GM23338 (cell line): ENCODE data around the gene CCDC43.

ENCODE experiments used
- CREB1 ChIP-seq: fragments of 250-450 bp; sonication (Bioruptor Pico); IDR thresholded peaks from 2 replicates; pipeline ENCODE4 v1.5.0; 2020; ENCODE audit warnings: low read depth, mild to moderate bottlenecking, moderate library complexity
- CTCF ChIP-seq, 2 experiments: fragments of 200-600 bp in 1 of 2; sonication (generic) in 1 of 2; conservative IDR thresholded peaks; 2 replicates each; pipeline versions ENCODE4 v1.5.1 to v1.6.1; 2016 to 2017; ENCODE audit warnings: antibody characterized with exemption in 2 of 2, low read depth in 2 of 2, mild to moderate bottlenecking in 2 of 2, moderate library complexity in 1 of 2
- EZH2 ChIP-seq: fragments of 200-600 bp; sonication (generic); IDR thresholded peaks from one replicate; pipeline ENCODE4 v1.8.0; 2017; ENCODE audit warnings: antibody characterized with exemption, mild to moderate bottlenecking, low read depth; ENCODE audit not compliant: unreplicated experiment
- EZH2phosphoT487 ChIP-seq: fragments of 200-600 bp; sonication (generic); IDR thresholded peaks from one replicate; pipeline ENCODE4 v1.8.1; 2018; ENCODE audit warnings: antibody characterized with exemption; ENCODE audit not compliant: unreplicated experiment
- POLR2AphosphoS5 ChIP-seq: IDR thresholded peaks from 2 replicates; pipeline ENCODE4 v1.6.1; 2016; ENCODE audit warnings: antibody characterized with exemption, low read depth

- no peak for TF ChIP-seq POLR2AphosphoS5
- TF ChIP-seq CTCF (conservative IDR thresholded peaks at IDR 0.05; ENCODE audit: low read depth in 2 of 2) = no peak
- TF ChIP-seq CREB1 (CRISPR knock-in tag) = no peak
- TF ChIP-seq EZH2 = no peak
- no peak for TF ChIP-seq EZH2phosphoT487
Measured at GRCh38 chr17:44647736-44648135, 41.8 kb downstream of the CCDC43 start.
